Fibroblast of lung (primary cell): Measurements from ENCODE around the gene DRC7.

Source experiments
- CTCF ChIP-seq, 2 donors: IDR thresholded peaks in 1 of 2; conservative IDR thresholded peaks in 1 of 2; 1 replicate in 1 of 2; 2 replicates in 1 of 2; pipeline ENCODE4 v1.5.1; 2011 to 2012; ENCODE audit warnings: low read length in 2 of 2, control low read depth in 1 of 2, inconsistent platforms in 1 of 2, low read depth in 1 of 2, mild to moderate bottlenecking in 1 of 2
- EZH2 ChIP-seq: IDR thresholded peaks from 2 replicates; pipeline ENCODE4 v1.5.1; 2012; ENCODE audit warnings: low read length, control low read depth, mild to moderate bottlenecking; ENCODE audit errors: missing control alignments

GRCh38 chr16:57699899-57700298 lies 5.3 kb downstream of the DRC7 start:
- TF ChIP-seq CTCF (conservative IDR thresholded peaks at IDR 0.05 in 1 of 2, IDR thresholded peaks at IDR 0.05 in 1 of 2; ENCODE audit: low read depth in 1 of 2, low read length in 2 of 2) (no peak), EZH2 (no peak)
